ENCODE results near the gene NR0B1.

NR0B1 gene

DNA sequence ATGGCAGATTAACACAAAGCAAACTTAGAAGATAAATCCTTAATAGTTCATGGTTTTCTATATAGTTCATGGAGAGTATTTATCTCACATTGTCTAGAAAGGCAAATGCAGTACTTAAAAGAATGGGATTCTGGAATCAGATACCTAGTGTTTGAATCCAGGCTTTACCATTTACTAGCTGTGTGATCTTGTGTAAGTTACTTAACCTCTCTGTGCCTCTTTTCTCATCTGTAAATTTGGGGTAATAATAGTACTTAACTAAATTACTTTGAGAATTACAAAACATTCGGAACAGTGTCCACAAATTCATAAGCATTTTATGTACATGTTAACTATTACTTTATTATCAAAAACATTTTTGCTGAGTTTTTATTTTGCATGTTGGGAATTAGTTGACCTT, 46.4 kb downstream of the NR0B1 start:
- DNase-seq (ENCODE audit: low read depth) = no peak

DNA sequence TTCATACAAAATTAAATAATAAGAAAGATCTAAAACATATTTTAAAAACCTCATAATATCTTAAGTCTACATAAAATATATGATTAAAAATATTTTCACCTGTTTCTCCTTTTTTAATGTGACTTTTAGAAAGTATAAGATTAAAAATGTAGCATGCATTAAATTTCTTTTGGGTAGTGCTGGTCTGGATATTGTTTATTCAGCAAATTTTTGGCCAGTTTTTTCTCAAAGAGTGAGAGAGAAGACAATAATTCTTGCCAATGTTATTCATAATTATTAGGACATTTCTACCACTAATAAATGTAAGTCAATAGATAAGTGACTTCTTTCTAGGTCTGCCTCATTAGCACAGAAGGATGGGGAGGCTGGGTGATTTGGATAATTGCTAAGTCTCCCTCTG, 48.2 kb downstream of the NR0B1 start:
- DNase-seq (ENCODE audit: low read depth) = no peak

DNA sequence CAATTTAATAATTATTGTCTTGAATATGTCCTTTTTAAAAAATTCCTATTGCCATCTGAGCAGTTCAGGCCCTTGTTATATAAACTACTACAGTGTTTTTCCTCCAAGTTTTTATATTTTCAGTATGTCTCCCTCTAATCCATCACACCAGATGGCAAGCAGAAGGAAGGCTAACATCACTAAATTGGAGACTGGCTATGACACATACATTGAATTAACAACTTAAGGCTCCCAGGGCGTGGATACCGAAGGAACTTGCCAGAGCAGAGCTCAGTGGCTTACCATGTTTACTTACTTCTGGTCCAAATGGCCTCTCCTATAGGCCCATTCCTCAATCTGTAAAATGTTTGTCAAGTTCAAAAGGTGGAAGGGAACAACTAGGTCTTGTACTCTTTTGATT, 49.3 kb downstream of the NR0B1 start:
- no peak for DNase-seq (ENCODE audit: low read depth)
